LNCAP (cell line): ENCODE measurements around the gene SETBP1.

Experiments
- TF ChIP-seq, protein P1 (sequence below): fragments of 450-650 bp; IDR thresholded peaks from 2 replicates; pipeline ENCODE4 v1.5.1; 2017; ENCODE audit warnings: mild to moderate bottlenecking

The SETBP1 gene

DNA sequence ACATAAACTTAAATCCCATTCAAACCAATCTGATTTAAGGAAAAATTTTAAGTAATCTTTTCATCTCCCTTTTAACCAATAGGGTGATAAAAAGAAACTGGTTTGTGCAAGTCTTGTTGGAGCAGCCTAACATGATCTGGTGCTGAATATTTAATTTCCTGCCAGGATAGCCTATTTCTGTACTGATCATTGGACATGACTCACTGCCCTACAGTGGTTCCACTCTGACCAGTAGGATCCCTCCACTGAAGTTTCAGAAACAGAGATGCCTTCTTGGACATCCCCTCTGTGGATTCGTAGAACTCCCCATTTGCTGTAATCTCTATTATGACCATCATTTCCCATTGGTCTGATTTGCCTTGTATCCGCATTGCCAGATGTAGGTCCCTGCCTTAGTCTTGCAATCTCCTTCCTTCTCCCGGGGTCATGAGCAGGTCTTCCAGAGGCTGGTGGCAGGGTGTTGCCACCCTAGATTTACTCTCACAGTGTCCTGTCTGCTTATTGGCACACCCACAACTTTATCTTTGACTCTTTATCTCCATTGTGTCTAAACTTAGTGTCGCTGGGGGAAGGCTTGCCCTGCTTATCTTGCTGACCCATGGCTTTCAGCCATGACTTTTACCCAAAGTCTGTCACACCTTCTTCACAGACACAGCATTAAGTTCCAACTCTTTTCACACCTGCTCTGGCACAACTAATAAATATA lies 12.3 kb upstream of the SETBP1 start:
- TF ChIP-seq, protein P1, sequence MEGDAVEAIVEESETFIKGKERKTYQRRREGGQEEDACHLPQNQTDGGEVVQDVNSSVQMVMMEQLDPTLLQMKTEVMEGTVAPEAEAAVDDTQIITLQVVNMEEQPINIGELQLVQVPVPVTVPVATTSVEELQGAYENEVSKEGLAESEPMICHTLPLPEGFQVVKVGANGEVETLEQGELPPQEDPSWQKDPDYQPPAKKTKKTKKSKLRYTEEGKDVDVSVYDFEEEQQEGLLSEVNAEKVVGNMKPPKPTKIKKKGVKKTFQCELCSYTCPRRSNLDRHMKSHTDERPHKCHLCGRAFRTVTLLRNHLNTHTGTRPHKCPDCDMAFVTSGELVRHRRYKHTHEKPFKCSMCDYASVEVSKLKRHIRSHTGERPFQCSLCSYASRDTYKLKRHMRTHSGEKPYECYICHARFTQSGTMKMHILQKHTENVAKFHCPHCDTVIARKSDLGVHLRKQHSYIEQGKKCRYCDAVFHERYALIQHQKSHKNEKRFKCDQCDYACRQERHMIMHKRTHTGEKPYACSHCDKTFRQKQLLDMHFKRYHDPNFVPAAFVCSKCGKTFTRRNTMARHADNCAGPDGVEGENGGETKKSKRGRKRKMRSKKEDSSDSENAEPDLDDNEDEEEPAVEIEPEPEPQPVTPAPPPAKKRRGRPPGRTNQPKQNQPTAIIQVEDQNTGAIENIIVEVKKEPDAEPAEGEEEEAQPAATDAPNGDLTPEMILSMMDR: no peak

DNA sequence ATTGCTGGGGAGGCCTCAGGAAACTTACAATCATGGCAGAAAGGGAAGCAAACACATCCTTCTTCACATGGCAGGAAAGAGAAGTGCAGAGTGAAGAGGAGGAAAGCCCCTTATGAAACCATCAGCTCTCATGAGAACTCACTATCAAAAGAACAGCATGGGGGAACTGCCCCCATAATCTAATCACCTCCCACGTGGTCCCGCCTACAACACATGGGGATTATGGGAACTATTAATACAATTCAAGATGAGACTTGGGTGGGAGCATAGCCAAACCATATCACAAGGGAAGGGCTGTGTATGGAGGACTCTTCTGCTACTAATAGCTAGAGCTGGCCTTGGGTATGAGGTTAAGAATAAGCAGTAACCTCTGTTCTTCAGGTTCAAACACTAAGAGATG lies 8.8 kb upstream of the SETBP1 start:
- TF ChIP-seq, protein P1: no peak

DNA sequence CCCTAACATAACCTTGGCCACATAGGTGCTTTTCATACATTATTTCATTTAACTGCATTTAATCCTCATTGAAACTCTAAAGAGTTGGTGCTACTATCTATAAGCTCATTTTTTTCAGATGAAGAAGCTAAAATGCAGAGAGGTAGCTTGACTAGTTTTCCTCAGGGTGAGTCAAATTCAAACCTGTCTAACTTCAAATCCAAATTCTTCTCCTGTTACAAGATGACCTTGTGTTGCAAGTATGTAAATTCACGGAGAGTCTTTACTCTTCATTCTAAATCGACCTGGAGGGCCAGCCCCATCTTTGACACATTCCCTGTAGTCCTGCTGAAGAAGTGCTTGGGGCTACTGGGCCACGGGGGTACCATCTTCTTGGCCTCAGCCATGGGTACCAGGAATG lies 8.2 kb upstream of the SETBP1 start:
- TF ChIP-seq, protein P1: no peak

DNA sequence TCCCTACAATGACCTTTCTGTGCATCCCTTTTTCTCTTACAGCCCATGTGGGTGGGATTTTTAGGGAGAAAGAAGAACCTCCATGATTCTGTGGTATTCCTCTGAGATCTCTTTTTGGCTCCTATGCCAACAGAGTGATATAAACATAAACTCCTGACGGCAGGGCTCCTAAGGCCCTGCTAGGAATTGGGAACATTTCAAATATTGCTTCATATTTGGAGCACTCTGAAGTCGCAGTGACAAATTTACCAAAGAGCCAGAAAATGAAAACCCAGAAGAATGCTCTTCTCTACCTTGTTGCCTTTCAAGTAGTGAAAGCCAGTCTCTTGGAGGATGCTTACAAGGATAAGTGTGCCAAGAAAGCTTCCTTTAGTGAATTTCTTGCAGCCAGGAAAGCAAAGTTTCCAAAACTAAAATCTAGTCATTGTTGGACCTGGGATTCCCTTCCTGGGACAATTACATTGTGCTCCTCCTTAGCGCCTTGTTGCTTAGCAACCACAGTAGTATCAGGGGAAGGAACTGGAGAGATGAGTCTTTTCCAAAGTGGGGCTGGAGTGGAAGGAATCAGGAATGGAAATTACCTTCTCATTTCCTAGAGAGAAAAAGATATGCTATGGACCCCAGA lies 7.3 kb upstream of the SETBP1 start:
- TF ChIP-seq, protein P1: no peak

DNA sequence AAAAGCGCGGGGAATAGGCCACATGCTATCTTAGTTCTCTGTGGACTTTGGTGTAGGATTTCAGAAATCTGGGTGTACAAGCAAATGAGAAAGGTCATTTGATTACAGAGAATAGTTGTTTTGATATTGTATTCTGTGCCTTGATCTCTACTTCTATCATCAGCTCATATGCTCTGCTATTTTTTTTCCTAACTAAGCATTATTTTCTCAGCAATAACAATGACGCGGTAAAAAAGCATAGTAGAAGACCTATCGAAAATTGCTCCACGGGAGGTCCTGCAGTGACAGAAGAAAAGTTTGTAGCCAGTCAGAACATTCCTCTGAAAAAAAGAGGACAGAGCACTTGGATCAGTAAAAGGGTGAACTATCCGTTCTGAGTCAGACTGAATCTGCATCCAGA lies 2.8 kb upstream of the SETBP1 start:
- TF ChIP-seq, protein P1: no peak

DNA sequence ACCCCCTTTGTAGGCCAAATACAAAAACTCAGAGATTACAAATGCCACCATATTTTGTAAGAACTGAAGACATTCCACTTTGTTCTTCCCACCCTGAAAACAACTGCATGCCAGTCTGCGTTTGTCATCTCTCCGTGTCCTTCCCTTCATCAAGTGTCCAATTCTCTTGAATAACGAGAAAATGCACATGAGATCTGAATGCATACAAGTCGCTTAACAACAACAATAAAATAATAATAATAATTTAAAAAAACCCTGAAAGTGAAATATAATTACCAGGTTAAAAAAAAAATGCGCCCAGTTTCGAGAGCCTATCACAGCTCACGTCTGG lies 2.0 kb upstream of the SETBP1 start:
- TF ChIP-seq, protein P1: no peak

DNA sequence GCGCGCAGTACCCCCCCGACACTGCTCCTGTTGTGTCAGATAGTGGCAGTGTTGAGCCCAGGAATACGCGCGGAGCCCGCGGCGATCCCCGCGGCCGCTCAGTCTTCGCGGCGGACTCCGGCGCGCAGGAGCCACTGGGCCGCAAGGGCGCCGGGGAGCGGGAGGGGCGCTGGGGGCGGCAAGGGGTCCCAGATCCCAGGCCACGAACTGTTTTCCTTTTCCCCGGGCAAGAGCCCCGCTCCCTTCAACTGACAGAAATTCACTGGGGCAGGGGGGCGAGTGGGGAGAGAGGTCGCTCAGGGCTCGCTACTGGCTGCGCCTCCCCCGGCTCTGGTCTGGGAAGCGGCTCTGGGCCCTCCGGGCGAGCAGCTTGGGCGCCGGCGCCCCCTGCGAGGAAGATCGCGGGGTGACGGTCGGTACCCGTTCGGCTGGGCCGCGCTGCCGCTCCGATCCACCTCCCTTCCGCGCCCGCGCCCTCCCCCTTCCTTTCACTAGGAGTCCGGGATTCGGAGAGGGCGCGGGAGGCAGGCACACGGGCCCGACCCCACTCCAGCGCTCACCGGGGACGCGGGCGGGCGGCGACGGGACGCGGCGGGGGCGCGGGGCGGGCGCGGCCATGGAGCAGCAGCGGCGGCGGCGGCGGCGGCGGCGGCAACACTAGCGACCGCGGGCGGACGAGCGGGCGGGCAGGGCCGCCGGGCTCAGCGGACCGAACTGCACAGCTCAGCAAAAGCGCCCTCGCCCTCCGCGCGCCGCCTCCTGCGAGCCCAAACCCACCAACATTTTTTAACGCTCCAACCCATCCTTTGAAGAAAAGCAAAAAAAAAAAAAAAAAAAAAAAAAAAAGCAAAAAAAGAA lies 1.4 kb upstream of the SETBP1 start:
- TF ChIP-seq, protein P1: peak; percentile 73
